ENCODE measurements around the gene BMPR1B.
"Not testable (repeated sequence)": the region's sequence is repeated elsewhere in the genome, so short reads cannot be mapped to it uniquely, and the experiment has no call there.

BMPR1B gene

DNA sequence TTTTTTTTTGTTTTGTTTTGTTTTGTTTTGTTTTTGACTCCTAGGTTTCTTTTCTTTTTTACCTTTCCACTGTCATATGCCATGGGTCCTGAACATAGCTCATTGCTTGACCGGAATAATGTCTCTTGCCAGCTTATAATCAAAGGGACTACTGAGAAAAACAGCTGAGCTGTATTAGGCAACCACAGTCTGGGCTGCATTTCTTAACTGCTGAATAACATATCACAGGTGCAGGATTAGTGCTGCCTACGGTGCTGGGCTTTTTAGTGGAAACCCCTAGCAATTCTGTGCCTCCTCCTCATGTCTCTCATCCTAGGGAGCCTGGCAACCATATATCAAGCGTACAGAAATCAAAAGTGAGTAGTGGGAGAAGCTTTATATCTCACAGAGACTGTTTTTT lies 333.5 kb downstream of the BMPR1B start:
- no peak for DNase-seq (ENCODE audit: low read depth)

- no peak for DNase-seq (ENCODE audit: low read depth)
These were observed 335.0 kb downstream of the BMPR1B start for GRCh38 chr4:95092766-95093165.

DNA sequence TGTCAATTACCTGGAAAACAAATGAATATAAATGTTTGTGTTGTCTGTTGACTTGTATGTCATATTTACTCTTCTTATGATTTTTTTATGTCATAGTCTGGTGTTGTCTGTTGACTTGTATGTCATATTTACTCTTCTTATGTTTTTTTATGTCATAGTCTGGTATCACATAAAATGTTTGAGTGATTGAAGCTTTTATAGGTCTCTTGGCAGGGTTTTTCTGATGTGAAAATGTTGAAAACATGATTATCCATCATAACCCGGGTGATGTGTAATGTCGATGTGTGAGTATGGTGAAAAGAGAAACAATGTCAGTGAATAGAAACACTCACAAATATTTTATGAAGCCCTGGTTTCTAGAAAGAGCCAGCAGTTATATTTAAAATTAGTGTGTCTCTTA lies 335.7 kb downstream of the BMPR1B start:
- DNase-seq (ENCODE audit: low read depth): no peak

DNA sequence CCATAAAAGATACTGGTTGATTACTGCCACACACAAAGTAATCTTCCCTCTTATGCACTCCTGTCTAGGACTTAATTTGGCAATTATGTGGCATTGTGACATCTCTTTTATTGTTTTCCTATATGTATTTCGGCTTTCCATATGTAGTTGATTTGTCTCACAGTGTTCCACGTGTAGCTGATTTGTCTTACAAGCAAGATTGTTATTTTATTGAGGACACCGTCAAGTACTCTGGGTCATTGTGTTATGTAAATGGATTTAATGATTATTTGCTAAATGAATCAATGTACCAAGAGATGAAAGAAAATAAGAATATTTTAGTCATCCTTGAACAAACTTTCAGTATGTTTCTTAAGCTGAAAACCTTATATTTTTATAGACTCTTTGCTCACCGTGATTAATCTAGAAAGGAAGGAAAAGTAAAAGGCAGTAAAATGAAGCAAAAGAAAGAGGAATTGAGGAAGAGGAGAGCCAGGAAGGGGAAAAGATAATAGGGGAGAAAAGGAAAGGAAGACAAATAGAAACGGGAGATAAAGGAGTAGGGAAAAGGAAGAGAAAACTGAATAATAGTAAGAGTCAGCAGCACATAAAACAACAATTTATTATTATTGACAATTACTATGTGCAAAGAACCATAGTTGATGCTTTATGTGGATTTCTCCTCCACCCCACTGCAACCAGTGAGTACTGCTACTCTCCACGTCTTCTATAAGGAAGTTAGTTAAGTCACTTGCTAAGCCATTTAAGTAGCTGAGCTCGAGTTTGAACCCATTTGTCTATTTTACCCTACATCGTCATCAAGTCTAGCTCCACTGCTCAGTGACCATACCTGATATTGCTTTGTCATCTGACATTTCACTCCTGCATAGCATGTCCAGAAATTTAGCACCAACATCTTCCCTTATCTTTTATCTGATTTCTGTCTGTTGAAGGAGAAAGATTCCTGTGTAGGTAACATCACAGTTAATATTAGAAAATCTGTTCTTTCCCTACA lies 336.5 kb downstream of the BMPR1B start:
- DNase-seq (ENCODE audit: low read depth): no peak

DNA sequence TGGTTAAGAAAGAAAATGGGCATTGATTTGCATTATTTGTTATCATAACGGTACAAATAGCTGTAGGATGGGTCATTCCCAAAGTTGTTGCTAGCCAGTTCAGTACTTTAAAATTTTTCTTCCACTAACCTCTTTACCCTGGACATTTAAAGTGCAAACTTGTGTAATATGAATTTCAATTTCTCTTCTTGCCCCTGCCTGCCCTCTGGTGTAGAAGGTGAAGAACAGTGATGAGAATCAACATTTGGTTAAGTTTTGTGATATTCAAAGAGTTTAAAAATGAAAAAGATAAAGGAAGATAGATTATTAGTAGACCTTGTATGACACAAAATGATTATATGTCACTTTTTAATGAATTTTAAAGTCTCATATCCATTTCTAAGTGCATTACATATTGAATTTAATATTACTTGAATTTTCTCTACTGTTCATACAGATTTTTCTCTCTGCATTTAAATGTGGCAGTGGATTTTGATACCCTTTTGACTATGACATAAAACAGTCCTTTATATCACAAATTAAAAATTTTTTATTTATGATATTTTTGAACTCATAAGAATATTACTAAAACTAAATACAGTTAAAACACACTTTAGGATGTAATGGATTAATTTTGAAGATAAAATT lies 337.7 kb downstream of the BMPR1B start:
- no peak for DNase-seq (ENCODE audit: low read depth)

DNA sequence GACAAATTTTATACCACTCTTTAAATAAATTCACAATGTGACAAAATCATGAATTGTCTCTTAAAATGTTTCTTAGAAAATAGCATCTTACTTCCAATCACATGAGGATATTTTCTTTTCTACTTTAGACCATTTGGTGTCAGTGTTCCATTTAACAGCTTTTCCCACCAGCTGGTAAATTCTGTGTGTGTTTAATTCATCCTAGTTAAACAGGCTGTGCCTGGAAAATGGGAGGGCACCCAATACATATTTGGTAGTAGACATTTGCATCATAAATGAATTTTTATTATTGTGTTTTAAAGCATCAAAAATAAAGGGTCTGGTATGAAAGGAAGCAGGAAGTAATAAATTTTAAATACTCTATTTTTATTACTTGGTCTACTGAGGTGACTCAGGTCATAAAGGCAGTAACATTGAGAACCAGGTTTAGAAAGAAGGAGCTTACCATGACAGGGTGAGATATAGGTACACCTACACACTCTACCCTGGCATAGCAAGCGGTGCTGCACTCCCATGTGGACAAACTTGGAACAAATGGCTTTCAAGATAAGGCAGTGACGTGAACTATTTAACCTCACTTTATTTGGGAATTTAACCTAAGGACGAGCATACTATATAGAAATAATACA lies 344.5 kb downstream of the BMPR1B start:
- DNase-seq (ENCODE audit: low read depth): no peak

- no peak for DNase-seq (ENCODE audit: low read depth)
These were observed 347.4 kb downstream of the BMPR1B start for GRCh38 chr4:95105112-95105511.

- no peak for DNase-seq (ENCODE audit: low read depth)
These were observed 348.2 kb downstream of the BMPR1B start for GRCh38 chr4:95105983-95106382.

GRCh38 chr4:95106408-95106928 lies 348.7 kb downstream of the BMPR1B start:
- no peak for DNase-seq (ENCODE audit: low read depth)

DNA sequence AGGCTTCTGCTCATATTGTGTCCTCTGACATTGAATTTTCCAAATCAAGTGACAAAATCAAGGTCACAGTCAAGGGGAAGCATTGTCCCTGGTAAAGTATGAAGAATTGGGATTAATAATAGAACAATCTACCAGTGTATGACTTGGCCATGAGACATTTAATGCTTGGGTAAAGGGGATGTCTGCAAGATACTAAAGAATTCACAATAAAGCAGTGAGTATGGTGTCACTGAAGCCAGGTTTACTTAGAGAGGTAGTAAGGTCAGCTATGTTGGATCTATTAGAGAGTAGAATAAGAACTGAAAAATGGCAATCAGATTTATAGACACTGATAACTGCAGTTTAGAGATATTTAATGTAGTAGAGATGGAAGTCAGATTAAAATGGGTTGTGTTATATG lies 349.2 kb downstream of the BMPR1B start:
- no peak for DNase-seq (ENCODE audit: low read depth)

GRCh38 chr4:95107635-95108034 lies 349.9 kb downstream of the BMPR1B start:
- DNase-seq (ENCODE audit: low read depth): no peak

GRCh38 chr4:95108883-95109421 lies 351.2 kb downstream of the BMPR1B start:
- no peak for DNase-seq (ENCODE audit: low read depth)

GRCh38 chr4:95114521-95114920 lies 356.8 kb downstream of the BMPR1B start:
- DNase-seq (ENCODE audit: low read depth): no peak

DNA sequence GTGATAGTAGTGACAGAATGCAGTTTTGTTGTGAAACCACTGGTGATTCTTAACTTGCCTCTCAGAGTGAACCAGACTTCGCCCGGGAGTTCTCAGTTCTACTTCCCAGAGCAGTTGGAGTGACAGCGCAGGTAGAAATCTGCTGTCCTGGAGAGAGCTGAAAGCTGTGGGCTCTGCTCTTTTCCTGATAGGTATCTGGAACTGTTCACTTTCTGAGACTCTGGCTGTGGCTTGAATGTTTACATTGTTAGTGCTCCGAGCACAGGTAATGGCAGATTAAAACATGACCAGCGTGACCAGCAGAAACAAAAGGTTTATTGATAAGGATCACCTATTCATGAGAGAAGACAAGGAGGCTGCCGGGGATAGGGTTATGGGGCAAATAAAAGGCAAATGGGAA lies 360.7 kb downstream of the BMPR1B start:
- DNase-seq (ENCODE audit: low read depth): no peak

DNA sequence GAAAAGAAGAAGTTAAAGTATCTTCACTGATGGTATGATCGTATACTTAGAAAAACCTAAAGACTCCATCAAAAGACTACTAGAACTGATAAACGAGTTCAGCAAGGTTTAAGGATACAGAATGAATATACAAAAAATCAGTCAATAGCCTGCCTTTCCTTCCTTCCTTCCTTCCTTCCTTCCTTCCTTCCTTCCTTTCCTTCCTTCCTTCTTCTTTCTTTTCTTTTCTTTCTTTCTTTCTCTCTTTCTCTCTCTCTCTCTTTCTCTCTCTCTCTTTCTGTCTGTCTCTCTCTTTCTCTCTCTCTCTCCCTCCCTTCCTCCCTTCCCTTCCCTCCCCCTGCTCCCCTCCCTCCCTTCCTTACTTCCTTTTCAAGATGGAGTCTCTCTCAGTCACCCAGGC lies 362.7 kb downstream of the BMPR1B start:
- no peak for DNase-seq (ENCODE audit: low read depth)

- DNase-seq (ENCODE audit: low read depth): no peak
These were observed 364.2 kb downstream of the BMPR1B start for GRCh38 chr4:95122001-95122400.

- no peak for DNase-seq (ENCODE audit: low read depth)
These were observed 367.2 kb downstream of the BMPR1B start for GRCh38 chr4:95124906-95125504.

DNA sequence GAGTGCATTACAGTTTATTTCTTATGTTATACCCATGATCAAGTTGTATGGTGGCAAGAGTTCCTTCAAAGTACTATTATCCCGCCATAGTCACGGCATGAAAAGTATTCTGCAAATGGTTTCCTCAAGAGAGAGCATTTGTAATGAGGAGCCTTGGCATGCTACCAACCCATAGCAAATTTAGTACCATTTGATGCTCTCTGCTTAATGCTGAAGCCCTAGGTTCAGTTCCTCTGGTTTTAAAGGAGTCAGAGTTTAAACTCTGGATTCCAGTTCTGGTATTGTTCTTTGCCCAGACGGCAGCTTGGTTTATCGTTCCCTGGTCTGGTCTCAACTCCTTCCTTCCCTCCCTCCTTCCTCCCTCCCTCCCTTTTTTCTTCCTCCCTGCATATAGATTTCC lies 371.3 kb downstream of the BMPR1B start:
- DNase-seq (ENCODE audit: low read depth): no peak

DNA sequence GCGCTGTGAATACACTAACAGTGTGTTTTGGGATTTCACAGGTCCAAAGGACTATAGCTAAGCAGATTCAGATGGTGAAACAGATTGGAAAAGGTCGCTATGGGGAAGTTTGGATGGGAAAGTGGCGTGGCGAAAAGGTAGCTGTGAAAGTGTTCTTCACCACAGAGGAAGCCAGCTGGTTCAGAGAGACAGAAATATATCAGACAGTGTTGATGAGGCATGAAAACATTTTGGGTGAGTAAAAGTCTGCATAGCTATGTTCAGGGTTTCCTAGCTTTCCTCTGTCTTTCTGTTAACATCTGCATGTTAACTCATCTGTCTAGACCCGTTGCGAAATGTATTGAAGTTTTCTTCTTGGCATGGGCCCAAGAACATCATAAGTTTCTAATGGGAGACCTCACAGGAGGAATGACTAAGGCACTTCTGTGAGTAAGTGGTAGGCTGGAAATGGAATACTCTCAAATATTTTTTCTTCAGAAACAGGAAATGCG lies 372.1 kb downstream of the BMPR1B start:
- no peak for DNase-seq (ENCODE audit: low read depth)

DNA sequence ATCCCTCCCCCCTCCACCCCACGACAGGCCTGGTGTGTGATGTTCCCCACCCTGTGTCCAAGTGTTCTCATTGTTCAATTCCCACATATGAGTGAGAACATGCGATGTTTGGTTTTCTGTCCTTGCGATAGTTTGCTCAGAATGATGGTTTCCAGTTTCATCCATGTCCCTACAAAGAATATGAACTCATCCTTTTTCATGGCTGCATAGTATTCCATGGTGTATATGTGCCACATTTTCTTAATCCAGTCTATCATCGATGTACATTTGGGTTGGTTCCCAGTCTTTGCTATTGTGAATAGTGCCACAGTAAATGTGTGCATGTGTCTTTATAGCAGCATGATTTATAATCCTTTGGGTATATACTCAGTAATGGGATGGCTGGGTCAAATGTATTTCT lies 376.3 kb downstream of the BMPR1B start:
- not testable (repeated sequence) for DNase-seq (ENCODE audit: low read depth)

- not testable (repeated sequence) for DNase-seq (ENCODE audit: low read depth)
These were observed 381.7 kb downstream of the BMPR1B start for GRCh38 chr4:95139424-95139823.

GRCh38 chr4:95141361-95141760 lies 383.6 kb downstream of the BMPR1B start:
- DNase-seq (ENCODE audit: low read depth): no peak
